Measurements from ENCODE around the gene MSI1. TPM values are rescaled to one million over a fixed set of nuclear protein-coding genes. Genes with fewer than 3 reads are reported as not detected.

The MSI1 gene
- total and polyA plus RNA-seq, 9 donors, result 0.83 to 4.9 (median 1.9) TPM

DNA sequence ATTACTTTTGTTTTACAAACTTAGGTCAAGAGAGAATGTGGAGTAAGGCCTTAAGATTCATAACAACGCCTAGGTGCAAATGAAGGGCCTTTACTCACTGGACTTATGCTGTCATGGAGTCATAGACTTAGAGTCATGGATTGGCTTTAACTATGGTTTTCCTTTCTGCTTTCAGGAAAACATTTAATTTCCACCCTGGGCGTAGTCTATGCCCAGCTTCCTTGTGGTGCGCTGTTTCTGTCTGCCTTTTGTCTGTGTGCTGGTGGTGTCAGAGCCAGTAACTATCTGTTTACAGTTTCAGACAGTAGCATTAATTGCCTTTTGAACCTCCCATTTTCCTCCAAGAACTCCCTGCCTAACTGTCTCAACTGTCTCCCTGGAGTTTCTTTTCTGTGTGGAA is 37.1 kb upstream of the MSI1 start:
- no peak for TF ChIP-seq CTCF (IDR thresholded peaks at IDR 0.05)
- no peak for TF ChIP-seq EP300 (IDR thresholded peaks at IDR 0.05)
- TF ChIP-seq POLR2A (IDR thresholded peaks at IDR 0.05), result no peak
- intact Hi-C loops (cut with DNase I), result no loop called here
- Histone ChIP-seq H3K4me3 (no peak overlapping the region), H3K27ac (no peak overlapping the region), H3K27me3 (no peaks in the 10 kb centered on the region), H3K4me1 (ENCODE audit: insufficient read depth) (no peaks in the 10 kb centered on the region), H3K36me3 (no peaks in the 10 kb centered on the region), H3K9me3 (no peaks in the 10 kb centered on the region)
- WGBS, 3 donors, result 79 to 84% (median 82%) methylated on average over 3 of the region's 3 CpGs
- DNase-seq, result no peak

GRCh38 chr12:120404271-120404670 is 35.3 kb upstream of the MSI1 start:
- H3K4me3 ChIP-seq, result no peak overlapping the region
- no peaks in the 10 kb centered on the region for H3K27me3 ChIP-seq
- TF ChIP-seq POLR2A (IDR thresholded peaks at IDR 0.05) (no peak), CTCF (IDR thresholded peaks at IDR 0.05) (no peak), EP300 (IDR thresholded peaks at IDR 0.05) (no peak)
- no peak for DNase-seq
- H3K9me3 ChIP-seq, result no peaks in the 10 kb centered on the region
- H3K36me3 ChIP-seq, result no peaks in the 10 kb centered on the region
- H3K4me1 ChIP-seq (ENCODE audit: insufficient read depth), result no peaks in the 10 kb centered on the region
- WGBS, 3 donors, result 70 to 77% (median 74%) methylated on average over 1 of the region's 1 CpG
- intact Hi-C loops (cut with DNase I), result no loop called here
- no peak overlapping the region for H3K27ac ChIP-seq

DNA sequence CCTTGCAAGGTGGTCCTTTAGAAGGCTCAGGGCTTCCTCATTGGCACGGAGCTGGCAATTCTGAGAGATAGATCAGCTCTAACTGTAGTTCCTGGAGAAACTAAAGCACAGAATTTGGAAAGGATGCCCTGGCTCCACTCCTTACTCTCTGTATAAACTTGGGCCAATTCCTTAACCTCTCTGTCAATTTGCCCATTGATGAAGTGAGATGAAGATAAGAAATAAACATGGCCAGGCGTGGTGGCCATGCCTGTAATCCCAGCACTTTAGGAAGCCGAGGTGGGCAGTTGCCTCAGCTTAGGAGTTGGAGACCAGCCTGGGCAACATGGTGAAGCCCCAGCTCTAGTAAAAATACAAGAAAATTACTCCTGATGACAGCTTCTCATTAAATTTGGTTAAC is 34.9 kb upstream of the MSI1 start:
- no peaks in the 10 kb centered on the region for H3K4me1 ChIP-seq (ENCODE audit: insufficient read depth)
- H3K4me3 ChIP-seq, result no peak overlapping the region
- no peaks in the 10 kb centered on the region for H3K9me3 ChIP-seq
- 71 to 86% (median 79%) methylated on average over 3 of the region's 3 CpGs for WGBS, 3 donors
- H3K27ac ChIP-seq, result no peak overlapping the region
- intact Hi-C loops (cut with DNase I), result no loop called here
- no peak for TF ChIP-seq CTCF (IDR thresholded peaks at IDR 0.05)
- no peak for TF ChIP-seq POLR2A (IDR thresholded peaks at IDR 0.05)
- no peak for TF ChIP-seq EP300 (IDR thresholded peaks at IDR 0.05)
- H3K27me3 ChIP-seq, result no peaks in the 10 kb centered on the region
- H3K36me3 ChIP-seq, result no peaks in the 10 kb centered on the region
- no peak for DNase-seq

DNA sequence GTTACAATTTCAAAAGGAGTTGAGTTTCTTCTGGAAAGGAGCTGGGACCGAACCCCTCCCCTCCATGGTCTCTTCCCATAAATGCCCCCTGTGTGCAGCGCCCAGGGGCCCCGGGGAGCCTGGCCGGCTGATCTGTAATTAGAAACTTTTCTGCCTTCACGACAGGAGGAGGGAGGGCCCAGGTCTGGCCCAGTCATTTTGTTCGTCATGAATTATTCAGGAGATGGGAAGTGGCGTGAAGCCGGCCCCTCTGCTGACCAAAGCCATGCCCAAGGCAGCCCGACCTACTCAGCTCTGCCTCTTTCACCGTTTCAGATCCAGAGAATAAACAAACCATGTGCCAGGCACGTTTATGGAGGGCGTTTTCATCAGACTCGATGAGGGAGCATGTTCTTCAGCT is 33.3 kb upstream of the MSI1 start:
- 28 to 30% (median 28%) methylated on average over 13 of the region's 13 CpGs for WGBS, 3 donors
- intact Hi-C loops (cut with DNase I), result no loop called here
- H3K4me1 ChIP-seq (ENCODE audit: insufficient read depth), result no peaks in the 10 kb centered on the region
- no peaks in the 10 kb centered on the region for H3K9me3 ChIP-seq
- no peak for DNase-seq
- TF ChIP-seq POLR2A (IDR thresholded peaks at IDR 0.05) (no peak), EP300 (IDR thresholded peaks at IDR 0.05) (no peak), CTCF (IDR thresholded peaks at IDR 0.05) (no peak)
- no peak overlapping the region for H3K27ac ChIP-seq
- H3K27me3 ChIP-seq, result no peaks in the 10 kb centered on the region
- no peak overlapping the region for H3K4me3 ChIP-seq
- H3K36me3 ChIP-seq, result no peaks in the 10 kb centered on the region

DNA sequence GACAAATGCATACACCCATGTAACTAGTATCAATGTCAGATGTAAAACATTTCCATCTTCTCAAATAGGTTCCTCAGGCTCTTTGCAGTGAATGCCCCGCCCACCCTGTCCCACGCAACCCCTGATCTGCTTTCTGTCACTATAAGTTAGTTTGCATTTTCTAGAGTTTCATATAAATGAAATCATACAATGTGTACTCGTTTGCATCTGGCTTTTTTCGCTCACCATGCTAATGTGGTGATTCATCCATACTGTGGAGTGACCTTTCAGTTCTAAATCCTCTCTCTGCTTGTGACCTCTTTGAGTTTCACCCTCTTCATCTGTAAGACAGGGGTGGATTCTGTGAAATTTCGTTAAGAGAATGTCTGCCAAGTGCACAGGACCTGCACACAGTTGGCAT is 30.6 kb upstream of the MSI1 start:
- Histone ChIP-seq H3K9me3 (no peaks in the 10 kb centered on the region), H3K4me3 (no peak overlapping the region), H3K36me3 (no peaks in the 10 kb centered on the region), H3K27me3 (no peaks in the 10 kb centered on the region), H3K27ac (no peak overlapping the region), H3K4me1 (ENCODE audit: insufficient read depth) (no peaks in the 10 kb centered on the region)
- TF ChIP-seq EP300 (IDR thresholded peaks at IDR 0.05) (no peak), POLR2A (IDR thresholded peaks at IDR 0.05) (no peak), CTCF (IDR thresholded peaks at IDR 0.05) (no peak)
- WGBS, 3 donors, result 68 to 69% (median 68%) methylated on average over 5 of the region's 5 CpGs
- DNase-seq, result no peak
- intact Hi-C loops (cut with DNase I), result no loop called here

Measured in ovary (tissue), 9 donors.